Measurements from ENCODE around the gene CHD6. TPM values are rescaled to one million over a fixed set of nuclear protein-coding genes. Genes with fewer than 3 reads are reported as not detected.

CHD6 gene
- total and polyA plus RNA-seq, 8 donors, result 27.7 to 68.6 (median 52.4) TPM

DNA sequence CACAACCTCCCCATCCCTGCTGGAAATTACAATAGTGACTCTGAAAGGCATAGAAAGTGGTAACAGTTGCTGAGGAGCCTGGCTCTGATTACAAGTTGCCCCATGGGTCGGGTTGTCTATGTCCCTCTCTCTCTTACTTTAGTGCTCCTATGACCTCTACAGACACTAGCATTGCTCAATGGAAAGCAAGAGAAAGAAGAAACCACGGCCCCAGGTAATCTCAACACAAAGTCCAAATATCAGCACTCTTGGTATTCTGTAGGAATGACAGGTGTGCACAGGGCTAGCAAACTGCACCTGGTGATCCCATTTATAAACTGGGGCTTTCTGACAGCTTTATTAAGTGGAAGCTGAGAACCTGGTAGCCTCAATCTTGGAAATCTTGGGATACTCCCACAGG lies 171.2 kb downstream of the CHD6 start:
- Histone ChIP-seq H3K27ac (no peak overlapping the region), H3K9me3 (no peaks in the 10 kb centered on the region), H3K4me3 (no peak overlapping the region), H3K27me3 (no peaks in the 10 kb centered on the region), H3K36me3 (peaks cover 0 to 91% of the 10 kb centered on the region in 2 donors), H3K4me1 (no peaks in the 10 kb centered on the region)
- intact Hi-C loops (cut with DNase I), result no loop called here
- no peak for DNase-seq
- ATAC-seq, result no peak
- TF ChIP-seq, protein P1, sequence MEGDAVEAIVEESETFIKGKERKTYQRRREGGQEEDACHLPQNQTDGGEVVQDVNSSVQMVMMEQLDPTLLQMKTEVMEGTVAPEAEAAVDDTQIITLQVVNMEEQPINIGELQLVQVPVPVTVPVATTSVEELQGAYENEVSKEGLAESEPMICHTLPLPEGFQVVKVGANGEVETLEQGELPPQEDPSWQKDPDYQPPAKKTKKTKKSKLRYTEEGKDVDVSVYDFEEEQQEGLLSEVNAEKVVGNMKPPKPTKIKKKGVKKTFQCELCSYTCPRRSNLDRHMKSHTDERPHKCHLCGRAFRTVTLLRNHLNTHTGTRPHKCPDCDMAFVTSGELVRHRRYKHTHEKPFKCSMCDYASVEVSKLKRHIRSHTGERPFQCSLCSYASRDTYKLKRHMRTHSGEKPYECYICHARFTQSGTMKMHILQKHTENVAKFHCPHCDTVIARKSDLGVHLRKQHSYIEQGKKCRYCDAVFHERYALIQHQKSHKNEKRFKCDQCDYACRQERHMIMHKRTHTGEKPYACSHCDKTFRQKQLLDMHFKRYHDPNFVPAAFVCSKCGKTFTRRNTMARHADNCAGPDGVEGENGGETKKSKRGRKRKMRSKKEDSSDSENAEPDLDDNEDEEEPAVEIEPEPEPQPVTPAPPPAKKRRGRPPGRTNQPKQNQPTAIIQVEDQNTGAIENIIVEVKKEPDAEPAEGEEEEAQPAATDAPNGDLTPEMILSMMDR (IDR thresholded peaks at IDR 0.05), result no peak

DNA sequence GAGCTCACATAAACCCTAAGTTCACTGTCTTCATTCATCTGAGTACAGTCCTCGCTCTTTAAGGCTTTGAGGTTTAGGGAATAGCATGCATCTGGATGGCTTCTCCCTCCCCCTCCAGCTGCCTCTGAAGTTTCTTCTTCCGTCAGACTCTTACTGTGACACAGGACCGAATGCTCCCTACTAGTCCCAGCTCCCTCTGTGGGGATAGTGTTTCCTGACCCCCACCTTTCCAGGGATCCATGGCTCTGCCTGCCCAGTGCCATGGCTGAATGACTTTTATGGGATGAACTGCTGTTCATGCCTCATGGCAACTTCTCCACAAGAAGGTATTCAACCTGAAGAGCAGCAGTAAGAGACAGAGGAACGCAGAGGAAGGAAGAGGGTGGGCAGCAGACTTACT lies 171.7 kb downstream of the CHD6 start:
- Histone ChIP-seq H3K9me3 (no peaks in the 10 kb centered on the region), H3K27me3 (no peaks in the 10 kb centered on the region), H3K4me1 (no peaks in the 10 kb centered on the region), H3K27ac (no peak overlapping the region), H3K4me3 (no peak overlapping the region), H3K36me3 (peaks cover 0 to 91% of the 10 kb centered on the region in 2 donors)
- intact Hi-C loops (cut with DNase I), result no loop called here
- ATAC-seq (no peak), DNase-seq (no peak)
- TF ChIP-seq, protein P1 (IDR thresholded peaks at IDR 0.05), result no peak

DNA sequence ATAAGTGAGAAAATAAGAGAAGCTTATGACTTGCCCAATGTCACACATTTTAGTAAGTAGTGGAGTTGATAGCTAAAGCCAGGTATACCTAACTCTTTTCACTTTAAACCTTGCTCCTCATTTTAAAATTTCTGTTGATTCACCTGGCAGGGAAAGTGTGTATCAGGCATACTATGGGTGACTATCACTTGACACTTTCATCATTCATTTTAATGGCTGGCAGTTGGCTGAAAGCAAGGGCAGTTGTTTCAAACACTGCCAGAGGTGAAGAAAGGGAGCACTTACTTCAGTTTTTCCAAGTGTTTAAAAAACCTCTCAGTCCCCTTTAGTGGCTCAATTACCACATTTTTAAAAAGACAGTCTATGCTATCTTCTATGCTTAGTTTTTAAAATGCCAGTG lies 173.4 kb downstream of the CHD6 start:
- Histone ChIP-seq H3K27me3 (no peaks in the 10 kb centered on the region), H3K4me1 (no peaks in the 10 kb centered on the region), H3K27ac (no peak overlapping the region), H3K36me3 (peaks cover 3 to 91% of the 10 kb centered on the region in 2 donors), H3K9me3 (no peaks in the 10 kb centered on the region), H3K4me3 (no peak overlapping the region)
- no peak for DNase-seq
- intact Hi-C loops (cut with DNase I), result no loop called here
- TF ChIP-seq, protein P1 (IDR thresholded peaks at IDR 0.05), result no peak
- ATAC-seq, result no peak

DNA sequence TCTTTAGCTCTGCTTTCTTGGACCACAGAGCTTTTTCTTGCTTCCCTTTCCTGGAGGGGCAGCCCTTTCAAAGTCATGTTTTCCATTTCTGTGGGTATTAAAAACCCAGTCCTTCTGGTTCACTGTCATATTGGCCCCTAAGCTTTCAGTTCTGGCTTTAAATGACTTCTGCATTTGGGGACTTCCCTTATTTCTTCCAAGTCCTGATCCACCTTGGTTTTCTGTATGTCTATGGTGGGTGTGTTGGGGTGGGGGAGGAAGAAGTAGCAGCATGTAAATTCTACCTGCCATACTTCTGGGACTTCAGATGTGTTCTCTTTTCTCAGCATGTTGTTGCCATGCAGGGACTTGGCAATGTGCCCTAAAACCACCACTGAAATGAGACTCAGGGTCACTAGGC lies 174.5 kb downstream of the CHD6 start:
- no peak for ATAC-seq
- intact Hi-C loops (cut with DNase I), result no loop called here
- Histone ChIP-seq H3K4me3 (no peak overlapping the region), H3K9me3 (no peaks in the 10 kb centered on the region), H3K27me3 (no peaks in the 10 kb centered on the region), H3K27ac (no peak overlapping the region), H3K36me3 (peaks cover 3 to 93% of the 10 kb centered on the region in 2 donors), H3K4me1 (no peaks in the 10 kb centered on the region)
- no peak for DNase-seq
- TF ChIP-seq, protein P1 (IDR thresholded peaks at IDR 0.05), result no peak

DNA sequence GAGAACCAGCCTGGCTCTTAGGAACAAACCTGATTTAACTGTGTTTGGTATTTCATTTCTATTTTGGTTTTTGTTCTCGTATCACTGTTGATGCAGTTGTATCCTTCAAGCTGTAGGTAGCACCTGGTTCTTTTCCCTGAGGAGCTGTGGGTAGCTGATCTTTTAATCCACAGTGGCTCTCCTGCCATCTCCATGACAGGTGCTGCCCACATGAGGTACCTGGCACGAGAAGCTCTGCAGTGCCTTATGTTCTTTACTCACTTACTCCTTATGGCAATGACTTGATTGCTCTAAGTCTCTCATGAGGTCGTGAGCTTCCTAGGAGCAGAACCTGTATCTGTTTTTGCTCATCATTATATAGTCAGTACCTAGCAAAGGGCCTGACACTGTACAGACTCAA lies 177.3 kb downstream of the CHD6 start:
- H3K27me3 ChIP-seq, result no peaks in the 10 kb centered on the region
- peaks cover 3 to 89% of the 10 kb centered on the region in 2 donors for H3K36me3 ChIP-seq
- intact Hi-C loops (cut with DNase I), result no loop called here

More for the DNA sequence above, 177.3 kb downstream of the CHD6 start:
- peaks cover 0 to 11% of the 10 kb centered on the region in 2 donors for H3K4me1 ChIP-seq
- no peak overlapping the region for H3K27ac ChIP-seq
- no peaks in the 10 kb centered on the region for H3K9me3 ChIP-seq
- TF ChIP-seq, protein P1 (IDR thresholded peaks at IDR 0.05), result no peak
- H3K4me3 ChIP-seq, result no peak overlapping the region
- no peak for ATAC-seq
- DNase-seq, result no peak
